Measurements from ENCODE around the gene PRDM16.

PRDM16 gene

DNA sequence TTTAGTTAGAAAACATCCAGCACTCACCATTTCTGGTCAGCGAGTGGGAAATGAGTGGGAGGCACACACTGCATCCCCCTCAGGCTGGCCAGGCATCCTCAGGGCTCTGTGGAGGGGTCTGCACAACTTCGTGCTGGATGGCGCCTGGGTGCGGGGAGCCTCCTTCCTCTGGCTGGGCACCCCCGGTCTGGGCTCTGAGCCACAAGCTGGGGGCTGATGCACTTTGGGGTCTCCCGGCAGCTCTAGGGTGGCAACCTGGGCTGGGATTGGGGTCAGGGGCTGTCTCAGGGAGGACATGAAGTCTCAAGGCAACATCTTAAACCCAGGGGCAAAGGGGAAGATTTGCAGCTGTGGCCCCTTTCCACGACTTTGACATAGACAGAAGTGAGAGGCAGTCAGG, 23.5 kb downstream of the PRDM16 start:
- no peak overlapping the region for H3K4me3 ChIP-seq (ENCODE audit: low read length)
- H2AFZ ChIP-seq (ENCODE audit: low read depth, low read length), result no peak overlapping the region
- H3K9me3 ChIP-seq (ENCODE audit: low read length), result no peaks in the 10 kb centered on the region
- peaks cover 53% of the 10 kb centered on the region for H3K27me3 ChIP-seq (ENCODE audit: insufficient read depth, low read length)
- H3K36me3 ChIP-seq (ENCODE audit: insufficient read depth, low read length), result no peaks in the 10 kb centered on the region
- no peaks in the 10 kb centered on the region for H3K4me1 ChIP-seq (ENCODE audit: insufficient read depth, low read length)

DNA sequence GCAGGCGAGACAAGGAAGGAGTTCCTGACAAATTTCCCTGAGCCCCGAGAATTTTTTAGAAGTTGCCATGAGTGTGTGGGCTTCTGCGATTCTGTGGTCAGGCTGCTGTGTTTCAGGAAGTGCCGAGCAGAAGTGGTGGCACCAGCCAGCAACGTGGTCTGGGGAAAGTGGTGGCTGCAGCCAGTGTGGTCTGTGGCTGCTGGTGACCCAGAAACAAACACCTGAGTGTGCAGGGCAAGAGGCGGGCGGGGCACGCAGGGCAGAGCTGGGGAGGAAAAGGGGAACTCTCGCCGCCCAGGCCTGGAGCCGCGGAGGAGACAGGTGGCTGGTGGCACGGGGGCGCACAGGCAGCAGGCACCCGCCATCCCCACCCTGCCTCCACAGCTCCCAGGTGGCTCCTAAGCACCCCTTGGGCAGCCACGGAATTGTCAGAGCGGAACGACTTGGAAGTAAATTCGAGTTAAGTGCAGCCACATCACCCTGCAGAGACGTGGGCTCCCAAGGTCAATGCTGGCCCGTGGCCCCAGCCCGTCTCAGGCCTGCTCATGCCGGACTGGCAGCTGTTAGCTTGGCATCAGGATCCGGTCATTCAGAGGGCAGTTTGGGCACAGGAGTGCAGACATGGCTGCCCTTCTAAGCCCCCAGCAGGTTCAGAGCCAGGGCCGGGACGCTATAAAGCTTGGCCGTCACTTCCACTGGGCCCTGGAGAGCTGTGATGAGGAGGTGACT, 25.1 kb downstream of the PRDM16 start:
- Histone ChIP-seq H3K4me1 (ENCODE audit: insufficient read depth, low read length) (no peaks in the 10 kb centered on the region), H2AFZ (ENCODE audit: low read depth, low read length) (no peak overlapping the region), H3K4me3 (ENCODE audit: low read length) (no peak overlapping the region), H3K9me3 (ENCODE audit: low read length) (no peaks in the 10 kb centered on the region), H3K36me3 (ENCODE audit: insufficient read depth, low read length) (no peaks in the 10 kb centered on the region), H3K27me3 (ENCODE audit: insufficient read depth, low read length) (peaks cover 55% of the 10 kb centered on the region)

DNA sequence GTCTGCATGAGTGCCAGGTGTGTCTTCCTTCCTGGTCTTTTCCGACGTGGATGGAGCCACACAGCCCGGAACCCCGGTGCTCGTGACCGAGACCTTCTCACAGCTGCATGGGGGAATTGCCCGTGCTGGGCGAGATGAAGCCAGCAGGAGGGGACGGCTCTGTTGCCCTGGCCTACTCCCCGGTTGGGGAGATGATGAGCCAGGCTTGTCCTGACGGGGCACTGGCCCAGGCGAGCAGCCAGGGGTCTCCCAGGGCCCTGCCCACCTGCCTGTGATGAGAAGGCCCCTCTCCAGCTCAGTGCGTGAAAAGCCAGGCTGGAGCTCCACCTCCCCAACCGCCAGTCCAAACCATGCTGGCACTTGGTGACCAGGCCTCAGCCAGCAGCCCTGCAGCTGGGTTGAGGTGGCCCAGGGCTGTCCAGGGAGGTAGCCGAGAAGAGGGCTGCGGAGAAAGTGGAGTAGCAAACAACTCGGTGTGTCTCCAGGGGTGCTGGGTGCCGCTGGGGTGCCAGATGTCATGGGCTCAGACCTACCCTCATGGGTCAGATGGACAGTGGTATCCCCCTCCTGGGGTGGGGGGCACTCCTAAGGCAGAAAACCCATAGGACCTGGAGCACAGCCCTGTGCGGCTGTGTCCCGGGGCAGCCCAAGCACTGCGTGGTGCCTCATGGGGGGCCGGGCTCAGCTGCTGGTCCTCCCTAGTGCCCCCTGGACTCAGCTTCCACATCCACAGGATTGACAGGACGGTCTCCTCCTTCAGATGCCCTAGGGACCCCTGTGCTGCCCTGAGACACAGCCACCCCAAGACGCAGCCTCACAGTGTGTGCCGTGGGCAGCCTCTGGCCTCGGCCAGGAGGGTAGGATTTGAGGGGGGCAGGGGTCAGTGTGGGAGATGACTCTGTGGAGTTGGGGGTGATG, 26.1 kb downstream of the PRDM16 start:
- Histone ChIP-seq H3K4me3 (ENCODE audit: low read length) (no peak overlapping the region), H3K4me1 (ENCODE audit: insufficient read depth, low read length) (no peaks in the 10 kb centered on the region), H3K9me3 (ENCODE audit: low read length) (no peaks in the 10 kb centered on the region), H3K36me3 (ENCODE audit: insufficient read depth, low read length) (no peaks in the 10 kb centered on the region), H3K27me3 (ENCODE audit: insufficient read depth, low read length) (peaks cover 50% of the 10 kb centered on the region), H2AFZ (ENCODE audit: low read depth, low read length) (no peak overlapping the region)

GRCh38 chr1:3096345-3096744, 27.3 kb downstream of the PRDM16 start:
- peaks cover 47% of the 10 kb centered on the region for H3K27me3 ChIP-seq (ENCODE audit: insufficient read depth, low read length)
- H2AFZ ChIP-seq (ENCODE audit: low read depth, low read length), result no peak overlapping the region
- no peaks in the 10 kb centered on the region for H3K9me3 ChIP-seq (ENCODE audit: low read length)
- H3K4me3 ChIP-seq (ENCODE audit: low read length), result no peak overlapping the region
- no peaks in the 10 kb centered on the region for H3K36me3 ChIP-seq (ENCODE audit: insufficient read depth, low read length)
- peaks cover 4% of the 10 kb centered on the region for H3K4me1 ChIP-seq (ENCODE audit: insufficient read depth, low read length)

DNA sequence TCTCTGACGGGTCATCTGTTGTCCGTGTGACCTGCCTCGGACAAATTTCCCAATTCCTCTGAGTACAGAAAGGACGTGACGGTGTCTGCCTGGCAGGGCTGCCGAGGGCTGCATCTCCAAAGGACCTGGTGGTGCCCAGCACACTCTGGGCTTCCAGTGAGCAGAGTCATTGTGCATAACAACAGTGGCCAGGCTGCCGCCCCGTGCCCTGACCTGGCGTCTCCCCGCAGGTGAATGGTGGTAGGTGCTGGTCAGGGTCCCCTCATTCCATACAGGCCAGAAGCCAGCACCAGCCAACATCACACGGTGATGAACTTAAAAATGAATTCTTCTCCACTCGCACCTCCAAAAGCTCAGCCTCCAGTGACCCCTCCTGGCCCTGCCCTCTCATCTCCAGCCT, 28.2 kb downstream of the PRDM16 start:
- H3K27me3 ChIP-seq (ENCODE audit: insufficient read depth, low read length), result peaks cover 40% of the 10 kb centered on the region
- no peak overlapping the region for H2AFZ ChIP-seq (ENCODE audit: low read depth, low read length)
- H3K36me3 ChIP-seq (ENCODE audit: insufficient read depth, low read length), result no peaks in the 10 kb centered on the region
- no peaks in the 10 kb centered on the region for H3K9me3 ChIP-seq (ENCODE audit: low read length)
- H3K4me3 ChIP-seq (ENCODE audit: low read length), result no peak overlapping the region
- peaks cover 11% of the 10 kb centered on the region for H3K4me1 ChIP-seq (ENCODE audit: insufficient read depth, low read length)

DNA sequence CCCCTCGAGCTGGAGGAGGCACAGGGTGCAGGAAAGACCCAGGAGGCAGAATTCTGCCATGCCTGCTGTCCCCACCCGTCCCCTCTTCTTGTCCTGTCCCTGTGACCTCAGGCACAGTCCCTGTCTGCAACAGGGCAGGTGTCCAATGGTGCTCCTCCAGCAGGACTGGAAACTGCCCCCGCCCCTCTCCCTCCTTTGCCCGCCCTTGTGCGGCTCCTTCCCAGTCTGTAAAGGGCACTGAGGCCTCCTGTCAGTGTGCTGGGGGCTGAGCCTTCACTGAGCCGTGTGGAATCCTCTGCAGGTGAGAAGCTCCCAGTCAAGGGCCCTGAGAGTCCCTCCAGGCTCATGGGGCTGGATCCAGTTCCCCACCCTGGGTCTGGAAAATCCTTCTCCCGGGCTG, 28.9 kb downstream of the PRDM16 start:
- Histone ChIP-seq H3K4me3 (ENCODE audit: low read length) (no peak overlapping the region), H3K36me3 (ENCODE audit: insufficient read depth, low read length) (no peaks in the 10 kb centered on the region), H3K9me3 (ENCODE audit: low read length) (no peaks in the 10 kb centered on the region), H3K27me3 (ENCODE audit: insufficient read depth, low read length) (peaks cover 34% of the 10 kb centered on the region), H2AFZ (ENCODE audit: low read depth, low read length) (no peak overlapping the region), H3K4me1 (ENCODE audit: insufficient read depth, low read length) (peaks cover 17% of the 10 kb centered on the region)

DNA sequence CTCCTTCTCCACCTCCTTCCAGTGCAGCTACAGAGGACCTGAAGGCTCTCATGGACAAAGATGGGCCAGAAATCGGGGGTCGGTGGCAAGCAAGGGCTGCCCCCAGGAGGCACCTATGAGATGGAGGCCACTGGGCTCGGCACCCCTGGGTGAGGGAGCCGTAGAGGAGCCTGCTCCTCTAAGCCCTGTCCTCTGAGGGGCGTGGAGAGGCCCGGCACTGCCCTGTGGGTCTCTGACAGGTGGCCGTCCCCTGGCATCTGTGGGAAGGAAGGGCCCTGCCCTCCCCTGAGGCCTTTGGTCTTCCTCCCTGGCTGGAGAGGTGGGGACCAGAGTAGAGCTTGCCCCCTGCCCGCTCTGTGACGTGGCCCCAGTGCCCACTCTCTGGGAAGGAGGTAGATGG, 30.9 kb downstream of the PRDM16 start:
- H2AFZ ChIP-seq (ENCODE audit: low read depth, low read length), result no peak overlapping the region
- H3K27me3 ChIP-seq (ENCODE audit: insufficient read depth, low read length), result peaks cover 19% of the 10 kb centered on the region
- no peaks in the 10 kb centered on the region for H3K9me3 ChIP-seq (ENCODE audit: low read length)
- H3K4me3 ChIP-seq (ENCODE audit: low read length), result no peak overlapping the region
- peaks cover 35% of the 10 kb centered on the region for H3K4me1 ChIP-seq (ENCODE audit: insufficient read depth, low read length)
- no peaks in the 10 kb centered on the region for H3K36me3 ChIP-seq (ENCODE audit: insufficient read depth, low read length)

DNA sequence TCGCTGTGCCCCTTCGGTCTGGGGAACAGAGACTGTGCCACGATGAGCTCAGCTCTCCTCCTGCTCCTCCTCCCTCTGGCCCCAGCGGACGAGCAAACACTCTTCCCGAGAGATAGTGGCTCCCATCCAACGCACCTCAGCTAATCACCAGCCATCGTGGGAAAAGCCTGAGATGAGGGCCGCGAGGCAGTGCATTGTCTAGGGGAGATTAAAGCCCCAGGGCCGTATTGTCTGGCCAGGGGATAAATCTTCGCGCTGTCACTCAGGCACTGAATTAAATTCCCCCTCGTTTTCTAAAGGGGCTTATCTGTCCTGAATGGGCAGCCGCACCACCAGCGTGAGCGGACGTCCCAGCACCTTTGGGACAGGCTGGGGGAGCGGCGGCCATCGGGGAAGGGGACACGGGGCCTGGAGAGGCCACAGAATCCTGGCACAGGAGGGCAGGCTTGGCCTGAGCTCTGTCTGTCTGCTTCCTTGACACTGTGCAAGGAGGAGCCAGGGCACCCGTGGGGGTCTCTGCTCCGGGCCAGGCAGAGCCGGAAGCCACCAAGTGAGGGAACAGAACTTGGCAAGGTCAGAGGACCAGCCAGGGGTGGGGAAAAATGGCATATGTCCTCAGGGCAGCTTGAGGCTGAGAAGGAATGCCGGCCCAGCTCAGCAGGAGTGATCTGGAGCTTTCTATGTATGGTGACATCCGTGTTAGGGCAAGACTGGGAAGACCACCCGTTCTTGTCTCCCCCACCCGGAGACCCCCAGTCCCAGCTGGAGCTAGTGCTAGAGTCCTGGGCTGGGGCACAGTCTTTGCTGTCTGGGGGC, 32.3 kb downstream of the PRDM16 start:
- Histone ChIP-seq H3K4me3 (ENCODE audit: low read length) (no peak overlapping the region), H3K9me3 (ENCODE audit: low read length) (no peaks in the 10 kb centered on the region), H3K4me1 (ENCODE audit: insufficient read depth, low read length) (peaks cover 48% of the 10 kb centered on the region), H3K36me3 (ENCODE audit: insufficient read depth, low read length) (no peaks in the 10 kb centered on the region), H2AFZ (ENCODE audit: low read depth, low read length) (no peak overlapping the region), H3K27me3 (ENCODE audit: insufficient read depth, low read length) (peaks cover 6% of the 10 kb centered on the region)

GRCh38 chr1:3102641-3103040, 33.6 kb downstream of the PRDM16 start:
- no peak overlapping the region for H3K4me3 ChIP-seq (ENCODE audit: low read length)
- H3K9me3 ChIP-seq (ENCODE audit: low read length), result peaks cover 2% of the 10 kb centered on the region
- H2AFZ ChIP-seq (ENCODE audit: low read depth, low read length), result no peak overlapping the region
- H3K4me1 ChIP-seq (ENCODE audit: insufficient read depth, low read length), result peaks cover 55% of the 10 kb centered on the region
- H3K27me3 ChIP-seq (ENCODE audit: insufficient read depth, low read length), result peaks cover 1% of the 10 kb centered on the region
- H3K36me3 ChIP-seq (ENCODE audit: insufficient read depth, low read length), result no peaks in the 10 kb centered on the region

DNA sequence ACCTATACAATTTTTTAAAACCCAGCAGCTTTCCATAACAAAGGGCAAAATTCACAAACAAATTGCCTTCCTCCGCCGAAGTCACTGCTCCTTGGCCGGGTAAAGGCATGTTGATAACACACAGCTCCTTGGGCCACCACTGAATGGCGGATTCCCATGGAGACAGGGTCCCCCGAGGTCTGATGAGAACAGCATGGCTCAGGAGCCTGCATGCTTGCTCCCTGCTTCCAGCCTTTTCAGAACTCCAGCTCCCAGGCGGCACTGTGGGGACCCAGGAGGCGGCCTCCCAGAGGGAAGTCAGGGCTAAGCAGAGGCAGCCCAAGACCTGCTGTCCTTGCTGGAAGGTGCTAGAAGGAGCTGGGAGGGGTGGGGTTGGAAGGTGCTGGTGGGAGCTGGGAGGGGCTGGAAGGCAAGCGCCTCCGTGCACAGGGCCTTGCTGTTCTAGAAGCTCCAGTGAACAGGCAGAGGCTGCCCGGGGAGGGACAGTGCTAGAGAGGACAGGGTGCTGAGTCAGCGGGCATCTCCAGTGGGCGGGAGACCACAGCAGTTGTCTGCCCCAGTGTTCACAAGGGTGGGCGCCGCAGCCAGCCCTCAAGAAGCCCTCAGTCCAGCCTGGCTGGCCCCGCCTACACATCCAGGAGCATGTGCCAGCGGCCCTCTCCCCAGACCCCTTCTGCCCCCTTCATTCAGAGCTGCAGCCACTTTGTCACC, 35.1 kb downstream of the PRDM16 start:
- H3K4me3 ChIP-seq (ENCODE audit: low read length), result no peak overlapping the region
- H3K9me3 ChIP-seq (ENCODE audit: low read length), result peaks cover 9% of the 10 kb centered on the region
- no peaks in the 10 kb centered on the region for H3K27me3 ChIP-seq (ENCODE audit: insufficient read depth, low read length)
- no peaks in the 10 kb centered on the region for H3K36me3 ChIP-seq (ENCODE audit: insufficient read depth, low read length)
- peaks cover 55% of the 10 kb centered on the region for H3K4me1 ChIP-seq (ENCODE audit: insufficient read depth, low read length)
- no peak overlapping the region for H2AFZ ChIP-seq (ENCODE audit: low read depth, low read length)

DNA sequence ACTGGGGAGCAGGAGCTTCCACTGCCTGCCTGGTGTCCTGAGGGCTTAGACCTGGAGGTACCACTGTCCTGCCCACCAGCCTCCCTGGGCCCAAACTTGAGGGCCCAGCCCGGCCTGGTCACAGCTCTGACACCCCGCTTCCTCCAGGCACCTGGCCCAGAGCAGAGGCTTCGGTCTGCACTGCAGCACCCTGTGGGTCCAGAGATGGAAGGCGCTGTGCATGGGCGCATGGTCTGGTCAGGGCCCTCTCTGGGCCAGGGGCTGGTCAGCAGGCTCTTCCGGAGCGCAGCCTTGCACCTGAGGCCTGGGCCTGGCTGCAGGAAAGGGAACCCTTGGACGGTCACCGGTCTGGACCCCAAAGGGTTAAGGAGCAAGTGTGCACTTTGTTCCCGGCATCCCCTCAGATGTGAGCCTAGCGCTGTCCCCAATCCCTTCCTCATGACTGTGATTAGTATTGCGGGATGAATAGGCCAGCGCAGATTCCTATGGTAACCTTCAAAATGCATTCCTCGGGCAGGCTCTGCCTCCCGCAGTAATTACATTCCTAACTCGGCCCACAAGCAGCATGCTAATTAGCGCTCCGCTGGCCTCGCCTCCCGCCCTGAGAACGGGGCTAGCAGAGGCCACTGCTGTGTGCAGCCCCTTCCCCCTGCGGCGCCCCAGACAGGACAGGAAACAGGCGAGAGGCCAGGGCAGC, 36.3 kb downstream of the PRDM16 start:
- H3K4me1 ChIP-seq (ENCODE audit: insufficient read depth, low read length), result peaks cover 55% of the 10 kb centered on the region
- no peaks in the 10 kb centered on the region for H3K27me3 ChIP-seq (ENCODE audit: insufficient read depth, low read length)
- no peak overlapping the region for H3K4me3 ChIP-seq (ENCODE audit: low read length)
- H3K9me3 ChIP-seq (ENCODE audit: low read length), result peaks cover 9% of the 10 kb centered on the region
- no peak overlapping the region for H2AFZ ChIP-seq (ENCODE audit: low read depth, low read length)
- H3K36me3 ChIP-seq (ENCODE audit: insufficient read depth, low read length), result no peaks in the 10 kb centered on the region

GRCh38 chr1:3106216-3106615, 37.2 kb downstream of the PRDM16 start:
- Histone ChIP-seq H3K36me3 (ENCODE audit: insufficient read depth, low read length) (no peaks in the 10 kb centered on the region), H3K4me3 (ENCODE audit: low read length) (no peak overlapping the region), H3K4me1 (ENCODE audit: insufficient read depth, low read length) (peaks cover 54% of the 10 kb centered on the region), H3K9me3 (ENCODE audit: low read length) (peaks cover 9% of the 10 kb centered on the region), H3K27me3 (ENCODE audit: insufficient read depth, low read length) (peaks cover 4% of the 10 kb centered on the region), H2AFZ (ENCODE audit: low read depth, low read length) (no peak overlapping the region)
